ENCODE data around the gene SIPA1L2.

SIPA1L2 gene

GRCh38 chr1:232630047-232630893, at the start of gene SIPA1L2:
SIPA1L2 (minus strand) TSS chr1:232630133; CDS start chr1:232515339, 114,794 bp downstream.
- DNase-seq = peak; percentile 97

- no peak for DNase-seq
These were observed 48.4 kb upstream of the SIPA1L2 start for GRCh38 chr1:232678185-232678886.

GRCh38 chr1:232676307-232676706, 46.4 kb upstream of the SIPA1L2 start:
- DNase-seq = no peak

GRCh38 chr1:232675898-232676297, 46.0 kb upstream of the SIPA1L2 start:
- DNase-seq = no peak

GRCh38 chr1:232675260-232675659, 45.3 kb upstream of the SIPA1L2 start:
- DNase-seq = no peak

GRCh38 chr1:232673256-232673655, 43.3 kb upstream of the SIPA1L2 start:
- DNase-seq = no peak

- no peak for DNase-seq
These were observed 40.2 kb upstream of the SIPA1L2 start for GRCh38 chr1:232669981-232670747.

GRCh38 chr1:232667778-232668165, 37.8 kb upstream of the SIPA1L2 start:
- no peak for DNase-seq

- no peak for DNase-seq
These were observed 37.3 kb upstream of the SIPA1L2 start for GRCh38 chr1:232667094-232667777.

- DNase-seq = no peak
These were observed 35.2 kb upstream of the SIPA1L2 start for GRCh38 chr1:232664844-232665777.

- no peak for DNase-seq
These were observed 33.0 kb upstream of the SIPA1L2 start for GRCh38 chr1:232662910-232663309.

- DNase-seq = no peak
These were observed 28.5 kb upstream of the SIPA1L2 start for GRCh38 chr1:232658386-232658785.

- peak; percentile 63 for DNase-seq
These were observed 27.6 kb upstream of the SIPA1L2 start for GRCh38 chr1:232657426-232658005.

- no peak for DNase-seq
These were observed 25.8 kb upstream of the SIPA1L2 start for GRCh38 chr1:232655746-232656085.

- peak; percentile 46 for DNase-seq
These were observed 25.3 kb upstream of the SIPA1L2 start for GRCh38 chr1:232655028-232655745.

GRCh38 chr1:232653789-232654188, 23.9 kb upstream of the SIPA1L2 start:
- DNase-seq = no peak

- DNase-seq = no peak
These were observed 20.9 kb upstream of the SIPA1L2 start for GRCh38 chr1:232650845-232651244.

GRCh38 chr1:232650418-232650817, 20.5 kb upstream of the SIPA1L2 start:
- DNase-seq = no peak

GRCh38 chr1:232648316-232648715, 18.4 kb upstream of the SIPA1L2 start:
- no peak for DNase-seq

- no peak for DNase-seq
These were observed 14.3 kb upstream of the SIPA1L2 start for GRCh38 chr1:232644209-232644608.

- no peak for DNase-seq
These were observed 13.3 kb upstream of the SIPA1L2 start for GRCh38 chr1:232643251-232643650.

Data from suppressor macrophage treated with lipopolysaccharide for 4 hours (primary cell).